Measurements from ENCODE around the gene C1orf35.

GRCh38 chr1:228150120-228150460 lies 47.0 kb upstream of the C1orf35 start:
- TF ChIP-seq CTCF (IDR thresholded peaks at IDR 0.05) (no peak), POLR2A (IDR thresholded peaks at IDR 0.05) (no peak)
